ENCODE measurements around the gene ZFYVE28.

ZFYVE28 gene

GRCh38 chr4:2459589-2460349 lies 41.3 kb upstream of the ZFYVE28 start:
- in situ Hi-C loops (cut with HindIII; ENCODE audit: low sequenced_read_pairs) = no loop called here
- no peak for DNase-seq (ENCODE audit: low read depth)
- TF ChIP-seq, protein P1, sequence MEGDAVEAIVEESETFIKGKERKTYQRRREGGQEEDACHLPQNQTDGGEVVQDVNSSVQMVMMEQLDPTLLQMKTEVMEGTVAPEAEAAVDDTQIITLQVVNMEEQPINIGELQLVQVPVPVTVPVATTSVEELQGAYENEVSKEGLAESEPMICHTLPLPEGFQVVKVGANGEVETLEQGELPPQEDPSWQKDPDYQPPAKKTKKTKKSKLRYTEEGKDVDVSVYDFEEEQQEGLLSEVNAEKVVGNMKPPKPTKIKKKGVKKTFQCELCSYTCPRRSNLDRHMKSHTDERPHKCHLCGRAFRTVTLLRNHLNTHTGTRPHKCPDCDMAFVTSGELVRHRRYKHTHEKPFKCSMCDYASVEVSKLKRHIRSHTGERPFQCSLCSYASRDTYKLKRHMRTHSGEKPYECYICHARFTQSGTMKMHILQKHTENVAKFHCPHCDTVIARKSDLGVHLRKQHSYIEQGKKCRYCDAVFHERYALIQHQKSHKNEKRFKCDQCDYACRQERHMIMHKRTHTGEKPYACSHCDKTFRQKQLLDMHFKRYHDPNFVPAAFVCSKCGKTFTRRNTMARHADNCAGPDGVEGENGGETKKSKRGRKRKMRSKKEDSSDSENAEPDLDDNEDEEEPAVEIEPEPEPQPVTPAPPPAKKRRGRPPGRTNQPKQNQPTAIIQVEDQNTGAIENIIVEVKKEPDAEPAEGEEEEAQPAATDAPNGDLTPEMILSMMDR (IDR thresholded peaks at IDR 0.05; ENCODE audit: low read depth, low read length, missing control alignments) = no peak
- H3K4me3 ChIP-seq (ENCODE audit: low read depth, low read length) = no peak overlapping the region

DNA sequence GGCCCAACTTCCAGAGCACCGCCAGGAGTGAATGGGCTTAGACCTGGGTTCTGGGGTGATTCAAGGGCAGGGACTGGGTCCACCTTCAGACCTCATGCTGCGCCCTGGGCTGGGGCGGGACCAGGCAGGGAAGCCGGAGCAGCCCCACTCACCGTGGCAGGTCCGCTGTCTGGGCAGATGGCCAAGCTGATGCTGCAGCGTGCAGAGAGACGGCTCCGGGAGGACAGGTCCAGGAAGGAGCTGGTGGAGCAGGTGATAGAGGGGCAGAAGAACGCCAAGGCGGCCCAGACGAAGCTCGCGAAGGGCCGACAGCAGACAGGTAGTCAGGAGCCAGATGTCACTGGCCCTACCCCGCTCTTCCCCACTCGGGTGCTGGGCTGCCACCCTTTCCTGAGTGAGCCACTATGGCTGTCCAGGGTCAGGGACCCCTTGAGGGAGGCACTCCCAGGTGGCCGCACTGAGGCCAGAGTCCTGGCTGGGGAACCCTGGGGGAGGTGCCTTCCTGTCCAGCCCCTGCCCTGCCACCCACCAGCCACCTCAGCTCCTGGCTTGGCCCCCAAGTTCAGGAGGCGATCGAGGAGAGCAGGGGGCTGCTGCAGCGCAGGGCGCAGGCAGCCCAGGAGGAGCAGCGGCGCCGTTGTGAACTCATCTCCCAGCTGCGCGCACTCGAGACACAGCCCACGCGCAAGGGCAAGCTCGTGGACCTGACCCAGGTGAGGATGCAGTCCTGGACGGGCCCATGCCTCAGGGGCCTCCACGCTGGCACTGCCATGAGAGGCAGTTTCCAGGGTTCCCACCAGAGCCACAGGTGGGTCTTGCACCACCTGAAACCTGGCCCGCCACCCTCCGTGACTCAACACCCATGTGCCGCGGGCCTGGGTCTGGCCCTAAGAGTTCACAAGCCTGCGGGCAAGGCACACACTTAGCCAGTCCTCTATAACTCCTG lies 40.4 kb upstream of the ZFYVE28 start:
- TF ChIP-seq, protein P1 (IDR thresholded peaks at IDR 0.05; ENCODE audit: low read depth, low read length, missing control alignments) = no peak
- no peak overlapping the region for H3K4me3 ChIP-seq (ENCODE audit: low read depth, low read length)
- in situ Hi-C loops (cut with HindIII; ENCODE audit: low sequenced_read_pairs) = no loop called here
- DNase-seq (ENCODE audit: low read depth) = no peak

GRCh38 chr4:2457481-2458295 lies 39.2 kb upstream of the ZFYVE28 start:
- TF ChIP-seq, protein P1 (IDR thresholded peaks at IDR 0.05; ENCODE audit: low read depth, low read length, missing control alignments) = no peak
- H3K4me3 ChIP-seq (ENCODE audit: low read depth, low read length) = no peak overlapping the region
- DNase-seq (ENCODE audit: low read depth) = no peak
- in situ Hi-C loops (cut with HindIII; ENCODE audit: low sequenced_read_pairs) = no loop called here

- TF ChIP-seq, protein P1 (IDR thresholded peaks at IDR 0.05; ENCODE audit: low read depth, low read length, missing control alignments) = no peak
- H3K4me3 ChIP-seq (ENCODE audit: low read depth, low read length) = no peak overlapping the region
- in situ Hi-C loops (cut with HindIII; ENCODE audit: low sequenced_read_pairs) = no loop called here
- DNase-seq (ENCODE audit: low read depth) = no peak
Measured at GRCh38 chr4:2451821-2452785, 33.7 kb upstream of the ZFYVE28 start.

- no peak overlapping the region for H3K4me3 ChIP-seq (ENCODE audit: low read depth, low read length)
- in situ Hi-C loops (cut with HindIII; ENCODE audit: low sequenced_read_pairs) = no loop called here
- no peak for DNase-seq (ENCODE audit: low read depth)
- TF ChIP-seq, protein P1 (IDR thresholded peaks at IDR 0.05; ENCODE audit: low read depth, low read length, missing control alignments) = no peak
Measured at GRCh38 chr4:2451036-2451520, 32.6 kb upstream of the ZFYVE28 start.
